HG03442 (cell line): ENCODE data around the gene F7.

ENCODE experiments used
- ATAC-seq: cut with Tn5 transposase; IDR thresholded peaks from one replicate; pipeline ENCODE4 v1.9.1; 2021; ENCODE audit warnings: mild to moderate bottlenecking, moderate library complexity; ENCODE audit not compliant: unreplicated experiment

Gene F7

GRCh38 chr13:113166681-113167080, 61.1 kb downstream of the F7 start:
- ATAC-seq: no peak

- no peak for ATAC-seq
Observed at GRCh38 chr13:113167155-113167554, 61.6 kb downstream of the F7 start.

- ATAC-seq: no peak
Observed at GRCh38 chr13:113167575-113167974, 62.0 kb downstream of the F7 start.

GRCh38 chr13:113168211-113168610, 62.6 kb downstream of the F7 start:
- ATAC-seq: no peak

- ATAC-seq: no peak
Observed at GRCh38 chr13:113169277-113170272, 64.0 kb downstream of the F7 start.
